Lung microvascular endothelial cell (primary cell): ENCODE results near the gene ZNF121. TPM values are rescaled to one million over a fixed set of nuclear protein-coding genes. Genes with fewer than 3 reads are reported as not detected.
"Not testable (repeated sequence)": the region's sequence is repeated elsewhere in the genome, so short reads cannot be mapped to it uniquely, and the experiment has no call there.

ENCODE experiments used
- DNase-seq, 2 donors: peaks; one replicate each; pipeline versions ENCODE4 v3.0.0 to v3.0.0-alpha.2; 2010; ENCODE audit warnings: low read depth in 2 of 2
- total RNA-seq: library from RNA; depleted of rRNA; stranded (reverse); fragments of >200 nt; gene quantifications from 2 replicates; pipeline ENCODE4 v1.2.1, GENCODE V29; 2014

ZNF121 gene
- 17.9 and 30.2 TPM in 2 replicates for total RNA-seq

GRCh38 chr19:9584073-9584833, at the start of gene ZNF121:
TSS of gene ZNF121 (minus strand) at chr19:9584504. CDS start at chr19:9568097, 16,407 bp downstream.
- DNase-seq: peak; percentile 80 to 86

GRCh38 chr19:9627856-9628255, 43.6 kb upstream of the ZNF121 start:
- no peak for DNase-seq

DNA sequence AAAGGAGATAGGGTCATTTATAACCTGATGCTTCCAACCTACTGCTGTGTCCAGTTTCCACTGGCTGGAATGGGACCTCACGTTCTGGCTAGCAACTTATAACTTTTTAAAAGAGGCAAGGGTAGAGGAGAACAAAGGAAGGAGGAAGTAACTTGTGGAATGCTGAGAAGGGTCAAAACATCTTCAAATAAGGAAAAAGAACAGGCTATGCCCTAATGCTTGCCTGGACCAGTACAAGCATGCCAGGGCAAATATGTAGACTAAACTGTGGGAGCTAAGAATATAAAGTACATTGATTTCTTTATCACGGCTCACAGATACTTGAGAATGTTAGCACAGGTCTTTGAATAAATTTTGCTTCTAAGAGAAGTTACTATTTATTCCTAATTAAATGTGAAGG, 38.2 kb upstream of the ZNF121 start:
- DNase-seq: peak in 1 of 2 donors; percentile 4

DNA sequence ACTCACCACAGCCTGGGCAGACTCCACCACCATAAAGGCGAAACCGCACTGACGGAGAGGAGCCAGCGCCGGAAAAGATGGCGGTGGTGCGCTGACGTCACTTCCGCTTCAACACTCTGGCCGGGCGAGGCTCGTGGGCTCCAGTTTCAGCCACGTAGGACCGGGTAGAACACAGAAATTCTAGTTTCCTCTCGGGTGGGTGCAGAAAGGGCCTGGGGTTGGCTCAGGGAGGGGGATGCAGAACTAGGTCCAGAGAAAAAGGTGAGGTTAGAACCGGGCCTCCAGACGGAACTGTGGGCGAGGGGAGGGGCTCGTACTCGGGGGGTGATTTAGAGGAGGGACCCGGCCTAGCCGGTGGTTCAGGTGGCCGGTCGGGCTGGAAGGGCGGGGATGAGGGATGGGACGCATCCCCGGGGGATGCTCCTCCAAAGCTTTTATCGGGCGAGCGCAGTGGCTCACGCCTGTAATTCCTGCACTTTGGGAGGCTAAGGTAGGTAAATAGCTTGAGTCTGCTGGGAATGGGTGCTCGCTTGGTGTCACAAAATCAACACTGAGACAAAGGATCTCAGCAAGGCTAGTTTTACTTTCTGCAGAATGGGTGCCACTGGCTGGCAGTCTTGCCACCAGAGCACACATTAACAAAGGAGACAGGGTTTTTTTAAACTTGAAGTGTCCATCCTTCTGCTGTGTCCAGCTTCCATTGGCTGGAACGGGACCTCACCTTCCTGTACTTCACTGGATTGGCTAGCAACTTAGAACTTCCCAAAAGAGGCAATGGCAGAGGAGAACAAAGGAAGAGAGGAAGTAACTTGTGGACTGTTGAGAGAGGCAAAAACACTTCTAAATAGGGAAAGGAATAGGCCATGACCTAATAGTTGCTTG, 37.1 kb upstream of the ZNF121 start, which contains the start of gene ZNF561:
ZNF561 (minus strand) TSS at position 77 of the 882 bp plus-strand sequence. CDS start 1,776 bp downstream, outside the sequence.
- DNase-seq: peak; percentile 91 to 93

DNA sequence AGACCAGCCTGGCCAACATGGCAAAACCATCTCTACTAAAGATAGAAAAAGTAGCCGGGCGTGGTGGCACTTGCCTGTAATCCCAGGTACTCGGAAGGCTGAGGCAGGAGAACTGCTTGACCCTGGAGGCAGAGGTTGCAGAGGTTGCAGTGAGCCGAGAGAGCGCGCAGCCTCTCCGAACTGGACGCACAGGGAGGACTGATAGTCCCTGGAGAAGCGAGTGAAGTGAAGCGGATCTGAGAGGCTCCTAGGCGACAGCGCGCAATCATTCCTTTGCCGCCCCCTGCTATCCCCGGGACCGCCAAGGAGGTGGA, 36.5 kb upstream of the ZNF121 start:
- no peak for DNase-seq

- no peak for DNase-seq
Measured at GRCh38 chr19:9615844-9616243, 31.5 kb upstream of the ZNF121 start.

DNA sequence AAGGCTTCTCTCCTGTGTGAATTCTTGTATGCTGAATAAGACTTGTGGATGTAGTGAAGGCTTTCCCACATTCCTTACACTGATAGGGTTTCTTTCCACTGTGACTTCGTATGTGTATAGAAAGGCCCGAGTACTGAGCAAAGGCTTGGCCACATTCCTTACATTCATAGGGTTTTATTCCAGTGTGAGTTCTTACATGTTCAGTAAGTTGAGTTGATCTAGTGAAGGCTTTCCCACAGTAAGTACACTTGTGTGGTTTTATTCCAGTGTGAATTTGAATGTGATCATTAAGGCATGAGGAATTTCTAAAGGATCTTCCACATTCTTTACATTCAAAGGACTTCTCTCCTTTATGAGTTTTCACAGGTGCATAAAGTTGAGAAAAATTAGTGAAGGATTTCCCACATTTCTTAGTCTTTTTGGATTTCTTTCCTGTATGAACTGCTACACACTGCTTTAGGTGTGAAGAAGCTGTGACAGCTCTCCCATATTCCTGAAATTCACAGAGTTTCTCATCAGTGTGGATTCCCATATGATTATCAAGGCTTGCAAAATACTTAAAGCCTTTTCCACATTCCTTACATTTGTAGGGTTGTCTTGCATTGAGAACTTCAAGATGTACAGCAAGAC, 26.3 kb upstream of the ZNF121 start:
- no peak for DNase-seq

- DNase-seq: no peak
Measured at GRCh38 chr19:9608912-9609311, 24.6 kb upstream of the ZNF121 start.

GRCh38 chr19:9597027-9597426, 12.7 kb upstream of the ZNF121 start:
- peak in 1 of 2 donors; percentile 24 for DNase-seq

DNA sequence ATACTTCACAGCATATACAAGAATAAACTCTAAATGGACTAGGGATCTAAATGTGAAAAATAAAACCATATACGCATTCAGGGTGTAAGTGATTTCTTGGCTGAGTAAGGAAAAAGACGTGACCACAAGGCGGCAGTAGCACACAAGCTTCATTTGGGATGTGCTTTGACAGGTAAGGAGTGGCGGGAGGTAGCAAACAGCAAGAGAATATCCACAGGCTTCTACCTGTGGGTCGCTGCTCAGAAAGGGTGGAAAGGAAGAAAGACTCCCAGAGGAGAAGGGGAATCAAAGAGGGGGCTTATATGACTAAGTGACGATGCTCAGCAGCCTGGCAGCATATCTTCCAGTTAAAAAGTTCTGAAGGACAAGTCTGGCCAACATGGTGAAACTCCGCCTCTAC, 2.5 kb upstream of the ZNF121 start:
- DNase-seq: peak; percentile 80 to 84

GRCh38 chr19:9582081-9582725, 2.1 kb downstream of the ZNF121 start:
- not testable (repeated sequence) for DNase-seq

DNA sequence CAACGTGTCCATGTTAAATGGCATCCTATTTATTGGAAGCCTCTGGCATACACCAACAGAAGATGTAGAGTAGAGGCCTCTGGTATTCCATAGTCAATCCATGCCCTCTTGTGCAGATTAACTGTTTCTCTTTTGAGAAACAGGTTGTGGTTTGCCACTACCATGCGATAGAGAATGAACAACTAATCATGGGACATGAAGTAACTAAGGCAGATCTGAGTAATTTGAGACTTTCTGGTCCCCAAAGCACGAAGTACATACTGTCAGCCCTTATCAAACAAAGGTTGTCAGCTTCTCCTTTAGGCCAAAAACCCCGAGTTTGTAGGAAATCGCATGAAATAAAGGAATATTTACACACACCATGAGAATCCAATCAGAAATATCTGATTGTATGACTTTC, 3.6 kb downstream of the ZNF121 start:
- DNase-seq: no peak

- DNase-seq: no peak
Measured at GRCh38 chr19:9570255-9570654, 14.0 kb downstream of the ZNF121 start.

- no peak for DNase-seq
Measured at GRCh38 chr19:9566729-9567128, 17.6 kb downstream of the ZNF121 start.

GRCh38 chr19:9565900-9566705, 18.2 kb downstream of the ZNF121 start:
- DNase-seq: peak in 1 of 2 donors; percentile 7

- no peak for DNase-seq
Measured at GRCh38 chr19:9552536-9553274, 31.6 kb downstream of the ZNF121 start.

DNA sequence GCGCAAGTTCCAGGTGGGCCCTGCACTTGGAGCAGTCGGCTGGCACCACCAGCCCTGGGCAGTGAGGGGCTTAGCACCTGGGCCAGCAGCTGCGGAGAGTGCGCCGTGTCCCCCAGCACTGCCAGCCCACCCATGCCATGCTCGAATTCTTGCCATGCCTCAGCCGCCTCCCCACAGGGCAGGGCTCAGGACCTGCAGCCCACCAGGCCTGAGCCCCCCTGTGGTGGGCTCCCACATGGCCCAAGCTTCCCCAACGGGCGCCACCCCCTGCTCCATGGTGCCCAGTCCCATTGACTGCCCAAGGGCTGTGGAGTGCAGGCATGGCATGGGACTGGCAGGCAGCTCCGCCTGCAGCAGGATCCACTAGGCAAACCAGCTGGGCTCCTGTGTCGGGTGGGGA, 36.4 kb downstream of the ZNF121 start:
- DNase-seq: no peak

GRCh38 chr19:9541281-9541680, 43.0 kb downstream of the ZNF121 start:
- not testable (repeated sequence) for DNase-seq

GRCh38 chr19:9539921-9540320, 44.4 kb downstream of the ZNF121 start:
- not testable (repeated sequence) for DNase-seq

GRCh38 chr19:9539201-9539600, 45.1 kb downstream of the ZNF121 start:
- not testable (repeated sequence) for DNase-seq
